HG03066 (cell line): ENCODE results near the gene OLFM1.

Source experiments
- ATAC-seq: cut with Tn5 transposase; IDR thresholded peaks from one replicate; pipeline ENCODE4 v1.9.1; 2021; ENCODE audit warnings: low read depth; ENCODE audit not compliant: unreplicated experiment

OLFM1 gene

GRCh38 chr9:135087489-135087792 lies at the start of gene OLFM1:
TSS of gene OLFM1 (plus strand) at chr9:135087668. CDS start at chr9:135087990, 322 bp downstream.
- no peak for ATAC-seq

GRCh38 chr9:135038331-135038730 lies 49.1 kb upstream of the OLFM1 start:
- ATAC-seq = no peak

- ATAC-seq = no peak
Observed at GRCh38 chr9:135038826-135039225, 48.6 kb upstream of the OLFM1 start.

- ATAC-seq = no peak
Observed at GRCh38 chr9:135039266-135039870, 48.1 kb upstream of the OLFM1 start.

- no peak for ATAC-seq
Observed at GRCh38 chr9:135039916-135040645, 47.4 kb upstream of the OLFM1 start.

- no peak for ATAC-seq
Observed at GRCh38 chr9:135040892-135041291, 46.6 kb upstream of the OLFM1 start.

- ATAC-seq = no peak
Observed at GRCh38 chr9:135043345-135043744, 44.1 kb upstream of the OLFM1 start.

- ATAC-seq = no peak
Observed at GRCh38 chr9:135045264-135045927, 42.1 kb upstream of the OLFM1 start.

GRCh38 chr9:135045928-135046738 lies 41.3 kb upstream of the OLFM1 start:
- no peak for ATAC-seq

GRCh38 chr9:135046739-135047350 lies 40.6 kb upstream of the OLFM1 start:
- no peak for ATAC-seq

- ATAC-seq = no peak
Observed at GRCh38 chr9:135047521-135047920, 39.9 kb upstream of the OLFM1 start.

- no peak for ATAC-seq
Observed at GRCh38 chr9:135048046-135048757, 39.3 kb upstream of the OLFM1 start.

GRCh38 chr9:135048758-135049444 lies 38.6 kb upstream of the OLFM1 start:
- ATAC-seq = no peak

GRCh38 chr9:135049460-135049859 lies 38.0 kb upstream of the OLFM1 start:
- ATAC-seq = no peak

- ATAC-seq = no peak
Observed at GRCh38 chr9:135050072-135050990, 37.1 kb upstream of the OLFM1 start.

GRCh38 chr9:135051316-135052038 lies 36.0 kb upstream of the OLFM1 start:
- ATAC-seq = no peak

- no peak for ATAC-seq
Observed at GRCh38 chr9:135053133-135053532, 34.3 kb upstream of the OLFM1 start.

- no peak for ATAC-seq
Observed at GRCh38 chr9:135055181-135055580, 32.3 kb upstream of the OLFM1 start.
